SK-N-MC (cell line): ENCODE measurements around the gene ZDHHC16.

ENCODE experiments used
- EZH2 ChIP-seq: fragments of 200-600 bp; sonication (generic); IDR thresholded peaks from one replicate; pipeline ENCODE4 v1.6.1; 2017; ENCODE audit warnings: antibody characterized with exemption
- FOXP2 ChIP-seq: optimal IDR thresholded peaks from 2 replicates; pipeline ENCODE3; 2011; ENCODE audit warnings: mild to moderate bottlenecking, moderate library complexity; ENCODE audit not compliant: insufficient read depth; ENCODE audit errors: extremely low read length, control extremely low read depth
- POLR2AphosphoS5 ChIP-seq: IDR thresholded peaks from 2 replicates; pipeline ENCODE4 v1.6.1; 2012; ENCODE audit warnings: mild to moderate bottlenecking, low read depth, low read length, borderline replicate concordance

GRCh38 chr10:97498841-97499560, 53.0 kb downstream of the ZDHHC16 start, which contains the start of gene UBTD1:
- TF ChIP-seq POLR2AphosphoS5, result no peak
- TF ChIP-seq EZH2, result no peak
- no peak for TF ChIP-seq FOXP2
